Measurements from ENCODE around the gene DDX59. TPM values are rescaled to one million over a fixed set of nuclear protein-coding genes. Genes with fewer than 3 reads are reported as not detected.

The DDX59 gene
- total and polyA plus RNA-seq, 9 of the 15 experiments (the other 6 are each of a cell fraction or from before 2014, with no cell fraction given) = 8.3 to 30.4 (median 19.8) TPM

- TF ChIP-seq MGA (IDR thresholded peaks at IDR 0.05) (peak; percentile 58), MCM7 (IDR thresholded peaks at IDR 0.05) (no peak), MLLT1 (IDR thresholded peaks at IDR 0.05) (no peak), ZBTB26 (CRISPR knock-in tag; IDR thresholded peaks at IDR 0.05) (no peak), ARNT (IDR thresholded peaks at IDR 0.05) (no peak), RBM25 (IDR thresholded peaks at IDR 0.05; ENCODE audit: low read depth, low read length, severe bottlenecking) (no peak), FUS (optimal IDR thresholded peaks at IDR 0.05; ENCODE audit: low read depth, low read length) (no peak), NR4A1 (CRISPR knock-in tag; IDR thresholded peaks at IDR 0.05) (no peak), NR4A1 (tag; IDR thresholded peaks at IDR 0.05) (no peak), JUN (IDR thresholded peaks at IDR 0.05; ENCODE audit: borderline replicate concordance, low read depth, low read length) (no peak), JUN (CRISPR knock-in tag; IDR thresholded peaks at IDR 0.05; ENCODE audit: borderline replicate concordance) (no peak), ZNF280B (CRISPR knock-in tag; IDR thresholded peaks at IDR 0.05) (no peak)
Measured at GRCh38 chr1:200668514-200669313, 993 bp downstream of the DDX59 start (continued).

Data from K562 (cell line).